DMS79 (cell line): ENCODE results near the gene ZNF691.
A peak's percentile ranks its signal among the peaks of the same experiment; 100 is the strongest.
"Not testable (repeated sequence)": the region's sequence is repeated elsewhere in the genome, so short reads cannot be mapped to it uniquely, and the experiment has no call there.

Experiments
- DNase-seq: peaks from one replicate; lab custom pipeline; 2025; lab: John Stamatoyannopoulos, UW

Gene ZNF691

DNA sequence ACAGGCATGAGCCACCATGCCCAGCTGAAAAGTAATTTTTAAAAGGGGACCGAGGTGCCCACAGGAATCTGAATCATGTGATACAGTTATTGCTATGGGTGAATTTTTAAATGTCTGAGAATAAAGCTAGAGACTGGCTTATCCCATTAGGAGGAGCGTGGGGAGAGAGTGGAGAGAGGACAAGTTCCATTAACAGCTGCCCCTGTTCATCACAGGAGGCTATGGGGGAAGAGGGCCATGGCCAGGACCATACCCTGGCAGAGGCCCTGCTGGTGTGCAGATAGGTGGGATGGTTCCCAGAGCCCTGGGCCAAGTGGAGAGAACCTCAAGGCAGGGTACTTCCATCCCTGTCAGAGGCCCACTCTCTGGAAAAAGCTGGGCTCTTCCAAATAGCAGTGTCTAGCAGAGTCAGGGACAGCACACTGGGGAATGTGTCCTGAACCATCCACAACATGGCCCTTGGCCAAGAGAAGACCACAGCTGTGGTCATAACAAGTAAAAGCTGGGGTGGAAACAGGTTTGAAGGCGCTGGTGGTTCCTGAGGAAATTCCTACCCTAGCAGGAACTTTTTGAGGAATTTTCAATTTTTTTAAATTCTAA, 13.7 kb upstream of the ZNF691 start:
- DNase-seq: no peak

DNA sequence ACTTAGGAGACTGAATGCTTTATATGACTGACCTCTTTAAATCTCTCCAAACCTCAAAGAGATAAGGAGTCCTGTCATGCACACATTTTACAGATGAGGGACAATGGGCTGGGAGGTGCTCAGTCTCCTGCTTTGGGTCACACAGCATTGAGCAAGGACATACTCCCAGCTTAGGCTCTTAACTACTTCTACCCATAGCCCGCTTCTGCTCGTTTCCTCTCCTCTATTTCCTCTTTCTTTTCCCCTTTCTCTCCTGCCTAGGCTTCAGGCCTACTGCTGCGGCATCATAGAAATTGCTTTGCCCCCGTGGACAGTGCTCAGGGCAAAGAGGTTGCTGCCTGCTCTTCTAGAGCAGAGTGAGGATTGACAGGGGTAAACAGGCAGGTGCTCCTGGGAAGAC, 12.4 kb upstream of the ZNF691 start:
- DNase-seq: no peak

DNA sequence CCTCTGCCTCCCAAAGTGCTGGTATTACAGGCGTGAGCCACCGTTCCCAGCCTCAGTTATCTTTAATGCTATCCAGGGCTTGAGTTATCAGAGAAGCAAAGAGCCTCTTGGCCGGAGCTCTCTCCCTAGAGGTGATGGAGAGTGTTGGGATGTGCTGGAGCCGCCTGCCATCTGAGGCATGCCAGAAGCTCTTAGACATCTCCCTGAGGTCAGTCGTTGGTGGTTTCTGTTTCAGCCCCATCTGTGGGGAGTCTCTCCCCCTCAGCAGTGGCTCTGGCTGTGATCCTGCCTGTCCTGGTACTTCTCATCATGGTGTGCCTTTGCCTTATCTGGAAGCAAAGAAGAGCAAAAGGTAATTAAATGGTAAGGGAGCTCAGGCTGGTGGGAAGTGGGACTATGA, 11.6 kb upstream of the ZNF691 start:
- no peak for DNase-seq

GRCh38 chr1:42835422-42835821, 11.0 kb upstream of the ZNF691 start:
- peak; percentile 7 for DNase-seq

DNA sequence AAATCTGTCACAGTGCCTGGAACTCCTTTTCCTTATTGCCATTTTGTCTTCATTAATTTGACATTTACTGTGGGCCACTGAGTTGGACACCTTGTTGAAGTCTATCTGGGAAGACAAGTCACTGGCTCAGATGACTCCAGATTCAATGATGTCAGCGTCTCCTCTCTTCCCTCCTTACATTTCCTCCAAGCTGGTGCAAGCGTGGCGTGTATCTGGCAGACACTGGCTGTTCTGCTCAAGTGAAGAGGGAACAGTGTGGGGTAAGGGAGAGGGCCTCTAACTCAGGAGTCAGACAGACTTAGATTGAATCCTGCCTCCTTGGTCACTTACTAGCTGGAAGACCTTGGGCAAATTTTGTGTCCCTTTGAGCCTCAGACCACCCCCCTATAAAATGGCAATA, 8.7 kb upstream of the ZNF691 start:
- no peak for DNase-seq

GRCh38 chr1:42838482-42839190, 7.8 kb upstream of the ZNF691 start:
- no peak for DNase-seq

DNA sequence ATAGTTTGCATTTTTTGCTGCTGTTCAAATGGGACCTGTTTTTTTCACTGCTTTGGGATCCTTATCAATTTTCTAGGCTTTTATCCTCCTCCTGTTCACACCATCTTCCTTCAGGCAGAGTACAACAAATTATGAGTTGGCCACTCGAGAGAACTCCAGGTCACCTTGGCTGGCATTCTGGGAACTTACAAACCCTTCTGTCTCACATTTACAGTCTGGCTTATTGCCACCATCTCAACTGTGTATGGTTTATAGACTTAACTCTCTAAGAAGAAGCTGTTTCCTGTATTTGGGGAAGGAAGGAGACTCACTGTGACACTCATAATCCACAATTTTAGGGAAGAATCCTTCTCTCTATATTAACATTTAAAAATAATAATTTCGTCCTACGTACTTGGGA, 5.4 kb upstream of the ZNF691 start:
- DNase-seq: peak; percentile 7

DNA sequence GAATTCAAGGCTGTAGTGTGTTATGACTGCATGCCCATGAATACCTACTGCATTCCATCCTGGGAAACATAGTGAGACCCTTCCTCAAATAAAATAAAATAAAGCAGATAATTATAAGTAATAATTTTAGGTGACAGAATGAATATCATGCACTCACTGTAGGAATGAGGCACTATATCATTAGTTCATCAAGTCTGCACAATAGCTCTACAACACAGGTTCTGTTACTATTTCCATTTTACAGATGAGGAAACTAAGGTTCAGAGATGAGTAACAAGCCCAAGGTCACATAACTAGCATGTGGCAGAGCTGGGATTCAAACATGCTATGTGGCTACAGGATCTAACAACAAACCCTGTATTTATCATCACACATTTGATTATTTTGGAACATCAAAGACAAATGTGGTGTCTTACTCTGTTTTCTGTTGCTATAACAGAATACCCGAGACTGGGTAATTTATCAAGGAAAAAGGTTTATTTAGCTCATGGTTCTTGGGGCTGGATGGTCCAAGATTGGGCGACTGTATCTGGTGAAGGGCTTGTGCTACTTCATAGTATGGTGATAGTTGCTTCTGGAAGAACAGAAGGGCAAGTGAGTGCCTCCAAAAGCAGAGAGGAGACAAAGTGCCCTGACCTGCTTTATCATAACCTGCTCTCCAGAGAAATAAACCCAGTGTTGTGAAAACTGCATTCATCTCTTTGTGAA, 4.8 kb upstream of the ZNF691 start:
- DNase-seq: no peak

GRCh38 chr1:42844592-42845140, 1.7 kb upstream of the ZNF691 start:
- DNase-seq: no peak

DNA sequence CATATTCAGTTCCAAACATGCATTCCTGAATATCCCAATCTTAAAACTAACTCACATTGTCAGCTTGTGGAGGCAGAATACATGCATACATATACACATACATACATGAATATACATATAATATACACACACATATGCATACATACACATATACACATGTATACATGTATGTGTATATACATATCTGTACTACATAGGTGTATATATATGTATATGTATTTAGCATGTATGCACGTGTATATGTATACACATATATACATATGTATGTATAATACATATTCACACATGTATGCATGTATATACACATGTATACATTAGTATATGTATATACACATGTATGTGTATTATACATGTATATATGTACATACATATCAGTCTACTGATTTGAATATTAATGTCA, 1.2 kb upstream of the ZNF691 start:
- DNase-seq: no peak

- DNase-seq: no peak
These were observed 552 bp upstream of the ZNF691 start for GRCh38 chr1:42845866-42846256.

- no peak for DNase-seq
These were observed 740 bp downstream of the ZNF691 start for GRCh38 chr1:42847111-42847595.

DNA sequence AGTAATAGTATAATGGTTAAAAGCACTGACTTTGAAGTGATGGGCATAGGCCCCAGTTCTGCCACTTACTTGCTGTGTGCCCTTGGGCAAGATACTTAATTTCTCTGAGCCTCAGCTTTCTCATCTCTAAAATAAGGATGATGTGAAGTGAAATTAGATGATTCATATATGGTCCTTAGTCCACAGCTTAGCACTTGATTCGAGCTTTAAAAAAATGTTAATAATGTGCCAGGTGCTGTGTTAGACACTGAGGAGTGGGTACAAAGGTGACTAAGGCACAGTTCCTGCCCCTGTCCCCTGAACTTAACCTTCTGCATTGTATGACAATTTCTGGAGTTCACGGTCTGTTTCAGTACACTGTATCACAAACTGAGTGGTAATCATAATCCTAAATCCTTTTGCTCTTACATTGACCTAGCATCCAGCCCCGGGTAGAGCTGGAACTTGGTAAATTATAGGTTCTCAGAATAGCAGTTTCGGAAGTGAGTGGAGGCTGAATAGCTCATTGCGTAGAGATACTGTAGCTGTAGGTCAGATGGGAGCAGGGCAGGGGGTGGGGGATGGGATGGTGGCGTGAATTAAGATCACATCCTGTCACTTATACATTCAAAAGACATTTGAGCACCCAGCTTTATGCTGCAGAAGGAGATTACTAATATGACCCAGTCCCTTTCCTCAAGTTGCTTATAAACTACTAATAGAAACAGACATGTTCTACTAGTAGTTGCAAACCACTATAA, 1.5 kb downstream of the ZNF691 start:
- DNase-seq: no peak

GRCh38 chr1:42848823-42849537, 2.6 kb downstream of the ZNF691 start:
- no peak for DNase-seq

- DNase-seq: no peak
These were observed 3.5 kb downstream of the ZNF691 start for GRCh38 chr1:42849944-42850343.

- DNase-seq: no peak
These were observed 5.0 kb downstream of the ZNF691 start for GRCh38 chr1:42851420-42851819.

- no peak for DNase-seq
These were observed 5.7 kb downstream of the ZNF691 start for GRCh38 chr1:42851960-42852607.

- no peak for DNase-seq
These were observed 6.2 kb downstream of the ZNF691 start for GRCh38 chr1:42852608-42852980.

GRCh38 chr1:42853116-42853884, 6.9 kb downstream of the ZNF691 start:
- DNase-seq: no peak

GRCh38 chr1:42856554-42856953, 10.1 kb downstream of the ZNF691 start:
- not testable (repeated sequence) for DNase-seq
